ENCODE measurements around the gene TTC9C. TPM values are rescaled to one million over a fixed set of nuclear protein-coding genes. Genes with fewer than 3 reads are reported as not detected.

TTC9C gene
- total RNA-seq, 1 donor from 2014 or later, result 39.8 TPM

DNA sequence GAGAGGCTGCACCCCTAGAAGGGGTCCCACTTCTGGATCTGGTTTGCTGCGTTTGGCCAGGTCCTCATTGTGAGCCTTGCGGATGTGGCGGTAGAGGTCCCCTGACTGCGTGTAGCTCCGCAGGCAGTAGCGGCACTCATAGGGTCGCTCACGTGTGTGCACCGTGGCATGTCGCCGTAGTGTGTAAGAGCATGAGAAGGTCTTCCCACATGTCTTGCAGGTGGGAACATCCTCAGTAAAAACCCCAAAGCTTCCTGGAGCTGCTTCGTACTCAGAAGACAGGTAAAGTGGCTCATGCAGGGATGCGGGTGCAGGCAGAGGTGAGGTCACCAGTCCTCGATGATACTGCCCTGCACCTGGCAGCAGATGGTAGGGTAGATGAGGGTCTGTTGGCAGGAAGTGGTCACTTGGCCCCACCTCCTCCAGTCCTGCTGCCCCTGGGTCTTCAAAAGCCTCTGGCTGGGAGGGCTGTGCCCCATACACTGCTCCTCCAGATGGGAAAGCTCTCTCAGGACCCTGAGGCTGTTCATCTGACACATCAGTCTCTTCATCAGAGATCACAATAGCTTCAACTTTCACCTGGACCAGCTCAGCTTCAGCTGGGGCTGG is 24.0 kb downstream of the TTC9C start:
- no peak for DNase-seq (ENCODE audit: low spot score in 2 of 2, unreplicated experiment in 2 of 2)
- Mint-ChIP-seq H3K4me1 (peaks cover 20% of the 10 kb centered on the region), H3K9me3 (no peaks in the 10 kb centered on the region), H3K27me3 (ENCODE audit: low read depth) (no peaks in the 10 kb centered on the region), H3K27ac (peak overlapping the region; percentile 79), H3K36me3 (peaks cover 13% of the 10 kb centered on the region), H3K4me3 (no peak overlapping the region)
- no peak for TF ChIP-seq CTCF (IDR thresholded peaks at IDR 0.05; ENCODE audit: unreplicated experiment)

- Mint-ChIP-seq H3K36me3 (peaks cover 10% of the 10 kb centered on the region), H3K4me1 (peaks cover 16% of the 10 kb centered on the region), H3K4me3 (peak overlapping the region; percentile 97), H3K27me3 (ENCODE audit: low read depth) (no peaks in the 10 kb centered on the region), H3K27ac (peak overlapping the region; percentile 97), H3K9me3 (no peaks in the 10 kb centered on the region)
- TF ChIP-seq CTCF (IDR thresholded peaks at IDR 0.05; ENCODE audit: unreplicated experiment), result no peak
- no peak for DNase-seq (ENCODE audit: low spot score in 2 of 2, unreplicated experiment in 2 of 2)
Measured at GRCh38 chr11:62752994-62753735, 24.9 kb downstream of the TTC9C start.

- H3K36me3 Mint-ChIP-seq, result peaks cover 7% of the 10 kb centered on the region
- H3K27me3 Mint-ChIP-seq (ENCODE audit: low read depth), result no peaks in the 10 kb centered on the region
- peak; percentile 92 to 93 for DNase-seq (ENCODE audit: low spot score in 2 of 2, unreplicated experiment in 2 of 2)
- TF ChIP-seq CTCF (IDR thresholded peaks at IDR 0.05; ENCODE audit: unreplicated experiment), result no peak
- H3K4me3 Mint-ChIP-seq, result peak within 1 kb of the TSS; percentile 97
- H3K27ac Mint-ChIP-seq, result peak within 1 kb of the TSS; percentile 97
- H3K4me1 Mint-ChIP-seq, result peaks cover 13% of the 10 kb centered on the region
- H3K9me3 Mint-ChIP-seq, result no peaks in the 10 kb centered on the region
Measured at GRCh38 chr11:62753736-62754603, 25.7 kb downstream of the TTC9C start, which contains the start of gene ZBTB3. Gene ZBTB3 (minus strand): TSS chr11:62754160. CDS start chr11:62753664, 496 bp downstream.

DNA sequence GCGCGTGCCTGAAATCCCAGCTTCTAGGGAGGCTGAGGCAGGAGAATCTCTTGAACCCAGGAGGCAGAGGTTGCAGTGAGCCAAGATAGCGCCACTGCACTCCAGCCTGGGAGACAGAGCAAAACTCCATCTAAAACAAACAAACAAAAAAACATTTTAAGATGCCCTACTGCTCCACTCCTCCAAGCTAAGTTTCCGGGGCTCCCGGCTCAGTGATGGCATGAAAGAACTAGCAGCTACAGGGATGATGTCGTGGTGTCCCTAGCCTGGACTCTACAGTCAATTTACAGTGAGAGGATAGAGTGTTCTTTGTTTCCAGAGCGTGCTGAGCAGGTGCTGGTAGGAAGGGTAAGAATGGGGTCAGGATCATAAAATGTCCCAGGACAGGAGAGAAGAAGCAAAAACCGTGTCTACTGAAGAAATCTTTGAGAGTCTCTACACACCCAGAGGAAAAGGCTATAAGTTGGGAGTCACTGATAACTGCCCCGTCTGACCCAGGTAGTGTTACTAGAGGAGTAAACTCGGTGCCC is 26.9 kb downstream of the TTC9C start:
- peak overlapping the region; percentile 97 for H3K4me3 Mint-ChIP-seq
- no peaks in the 10 kb centered on the region for H3K9me3 Mint-ChIP-seq
- H3K36me3 Mint-ChIP-seq, result peaks cover 5% of the 10 kb centered on the region
- no peaks in the 10 kb centered on the region for H3K27me3 Mint-ChIP-seq (ENCODE audit: low read depth)
- no peak for DNase-seq (ENCODE audit: low spot score in 2 of 2, unreplicated experiment in 2 of 2)
- peak overlapping the region; percentile 48 for H3K27ac Mint-ChIP-seq
- TF ChIP-seq CTCF (IDR thresholded peaks at IDR 0.05; ENCODE audit: unreplicated experiment), result no peak
- peaks cover 10% of the 10 kb centered on the region for H3K4me1 Mint-ChIP-seq
